Mesendoderm (in vitro differentiated cells): ENCODE results near the gene ZSCAN30.

Source experiments
- DNase-seq: peaks from one replicate; pipeline ENCODE4 v3.0.0; 2013
- H2AK5ac ChIP-seq: 2 replicates; pipeline ENCODE4 v1.6.1; 2013; ENCODE audit warnings: low read length, inconsistent platforms
- H2BK120ac ChIP-seq: 2 replicates; pipeline ENCODE4 v1.6.1; 2013; ENCODE audit warnings: low read depth, mild to moderate bottlenecking, low read length, moderate library complexity, mixed read lengths
- H2BK15ac ChIP-seq: replicated peaks from 2 replicates; pipeline ENCODE4 v1.6.1; 2013; ENCODE audit warnings: low read depth, mild to moderate bottlenecking, moderate library complexity
- H2BK5ac ChIP-seq: 2 replicates; pipeline ENCODE4 v1.6.1; 2013; ENCODE audit warnings: low read length, inconsistent platforms
- H3K18ac ChIP-seq: 2 replicates; pipeline ENCODE4 v1.6.1; 2013; ENCODE audit warnings: mild to moderate bottlenecking, low read length, mixed read lengths
- H3K23ac ChIP-seq: one replicate; pipeline ENCODE4 v1.6.1; 2013; ENCODE audit warnings: low read length
- H3K27ac ChIP-seq: 2 replicates; pipeline ENCODE4 v1.5.1; 2013; ENCODE audit warnings: low read depth, mild to moderate bottlenecking, inconsistent platforms, low read length, moderate library complexity
- H3K27me3 ChIP-seq: 2 replicates; pipeline ENCODE4 v1.6.1; 2013; ENCODE audit warnings: low read length, control low read depth, mild to moderate bottlenecking, inconsistent platforms; ENCODE audit not compliant: insufficient read depth, poor library complexity
- H3K36me3 ChIP-seq: 2 replicates; pipeline ENCODE4 v1.6.1; 2013; ENCODE audit warnings: low read length, inconsistent platforms; ENCODE audit not compliant: control insufficient read depth, insufficient read depth
- H3K4ac ChIP-seq: one replicate; pipeline ENCODE4 v1.6.1; 2013; ENCODE audit warnings: low read depth, mild to moderate bottlenecking, low read length, moderate library complexity
- H3K4me1 ChIP-seq: 2 replicates; pipeline ENCODE4 v1.6.1; 2013; ENCODE audit warnings: low read depth, low read length, inconsistent platforms; ENCODE audit not compliant: control insufficient read depth
- H3K4me2 ChIP-seq: 2 replicates; pipeline ENCODE4 v1.6.1; 2013; ENCODE audit warnings: low read length
- H3K4me3 ChIP-seq: 2 replicates; pipeline ENCODE4 v1.5.1; 2013; ENCODE audit warnings: mild to moderate bottlenecking, low read length
- H3K56ac ChIP-seq: one replicate; pipeline ENCODE4 v1.6.1; 2013; ENCODE audit warnings: low read length
- H3K79me1 ChIP-seq: 2 replicates; pipeline ENCODE4 v1.6.1; 2013; ENCODE audit warnings: low read length, inconsistent platforms
- H3K79me2 ChIP-seq: 2 replicates; pipeline ENCODE4 v1.6.1; 2013; ENCODE audit warnings: mild to moderate bottlenecking, low read length; ENCODE audit not compliant: control insufficient read depth, insufficient read depth
- H3K9ac ChIP-seq: 2 replicates; pipeline ENCODE4 v1.6.1; 2013; ENCODE audit warnings: low read length, inconsistent platforms
- H4K5ac ChIP-seq: one replicate; pipeline ENCODE4 v1.6.1; 2013; ENCODE audit warnings: low read length
- H4K8ac ChIP-seq: one replicate; pipeline ENCODE4 v1.6.1; 2013; ENCODE audit warnings: low read depth, mild to moderate bottlenecking, control low read depth, low read length, moderate library complexity
- WGBS: extraction: QIAGEN DNeasy Blood & Tissue Kit; methylation state at CpG from one replicate; pipeline ENCODE4 v1.1.7; 2013; ENCODE audit warnings: low lambda C conversion rate, missing lambda C conversion rate; ENCODE audit not compliant: insufficient coverage; ENCODE audit errors: extremely low coverage; 5-methylcytosine and 5-hydroxymethylcytosine counted together

Gene ZSCAN30

GRCh38 chr18:35311496-35311895 is 21.5 kb upstream of the ZSCAN30 start:
- H3K79me1 ChIP-seq = no peaks in the 10 kb centered on the region
- no peak overlapping the region for H3K4me2 ChIP-seq
- no peak overlapping the region for H4K5ac ChIP-seq
- no peaks in the 10 kb centered on the region for H3K79me2 ChIP-seq
- H3K27ac ChIP-seq = no peak overlapping the region
- no peak overlapping the region for H3K4me3 ChIP-seq
- no peak overlapping the region for H2AK5ac ChIP-seq
- H3K56ac ChIP-seq = no peak overlapping the region
- WGBS = no CpG with 5 or more reads among the region's 2 CpGs
- H3K27me3 ChIP-seq = no peaks in the 10 kb centered on the region
- H3K36me3 ChIP-seq = peaks cover 2% of the 10 kb centered on the region
- H2BK120ac ChIP-seq = no peak overlapping the region
- no peak overlapping the region for H3K18ac ChIP-seq
- H2BK15ac ChIP-seq = no peak overlapping the region
- no peak overlapping the region for H3K23ac ChIP-seq
- H3K4ac ChIP-seq = no peak overlapping the region
- H3K9ac ChIP-seq = no peak overlapping the region
- H4K8ac ChIP-seq = no peak overlapping the region
- H2BK5ac ChIP-seq = no peak overlapping the region
- DNase-seq = no peak
- H3K4me1 ChIP-seq = no peaks in the 10 kb centered on the region

- no peak overlapping the region for H3K4ac ChIP-seq
- H2BK5ac ChIP-seq = no peak overlapping the region
- WGBS = no CpG with 5 or more reads among the region's 5 CpGs
- H3K36me3 ChIP-seq = peaks cover 2% of the 10 kb centered on the region
- no peak overlapping the region for H3K27ac ChIP-seq
- H4K8ac ChIP-seq = no peak overlapping the region
- H2BK120ac ChIP-seq = no peak overlapping the region
- no peaks in the 10 kb centered on the region for H3K27me3 ChIP-seq
- H3K4me3 ChIP-seq = peak overlapping the region; percentile 4
- no peak overlapping the region for H3K23ac ChIP-seq
- H3K18ac ChIP-seq = no peak overlapping the region
- no peak for DNase-seq
- H3K79me2 ChIP-seq = no peaks in the 10 kb centered on the region
- no peak overlapping the region for H3K56ac ChIP-seq
- no peak overlapping the region for H3K9ac ChIP-seq
- no peak overlapping the region for H2BK15ac ChIP-seq
- no peak overlapping the region for H4K5ac ChIP-seq
- no peak overlapping the region for H3K4me2 ChIP-seq
- H3K4me1 ChIP-seq = no peaks in the 10 kb centered on the region
- H2AK5ac ChIP-seq = no peak overlapping the region
- peaks cover 7% of the 10 kb centered on the region for H3K79me1 ChIP-seq
Measured at GRCh38 chr18:35306588-35307250, 16.7 kb upstream of the ZSCAN30 start.

GRCh38 chr18:35303610-35304009 is 13.6 kb upstream of the ZSCAN30 start:
- Histone ChIP-seq H2BK15ac (no peak overlapping the region), H3K4ac (no peak overlapping the region), H3K4me3 (no peak overlapping the region), H3K27ac (no peak overlapping the region), H3K9ac (no peak overlapping the region), H3K79me2 (peaks cover 2% of the 10 kb centered on the region), H3K18ac (no peak overlapping the region), H3K36me3 (peaks cover 2% of the 10 kb centered on the region), H3K4me1 (no peaks in the 10 kb centered on the region), H2BK120ac (no peak overlapping the region), H3K23ac (no peak overlapping the region), H3K79me1 (peaks cover 8% of the 10 kb centered on the region), H3K56ac (no peak overlapping the region), H3K27me3 (no peaks in the 10 kb centered on the region), H4K8ac (no peak overlapping the region), H4K5ac (no peak overlapping the region), H2AK5ac (no peak overlapping the region), H2BK5ac (no peak overlapping the region), H3K4me2 (no peak overlapping the region)
- no peak for DNase-seq
- WGBS = no CpG with 5 or more reads among the region's 4 CpGs

GRCh38 chr18:35296060-35296459 is 6.0 kb upstream of the ZSCAN30 start:
- peaks cover 9% of the 10 kb centered on the region for H3K79me2 ChIP-seq

GRCh38 chr18:35291166-35291565 is 1.1 kb upstream of the ZSCAN30 start:
- Histone ChIP-seq H4K8ac (no peak overlapping the region), H2BK5ac (no peak overlapping the region), H3K18ac (no peak overlapping the region), H2AK5ac (no peak overlapping the region), H3K4ac (no peak overlapping the region), H3K4me1 (peaks cover 3% of the 10 kb centered on the region), H3K9ac (peak overlapping the region; percentile 76), H3K56ac (peak overlapping the region; percentile 94), H2BK15ac (no peak overlapping the region), H3K36me3 (no peaks in the 10 kb centered on the region), H3K79me2 (peaks cover 10% of the 10 kb centered on the region), H3K79me1 (peaks cover 14% of the 10 kb centered on the region), H3K27me3 (no peaks in the 10 kb centered on the region), H3K4me2 (peak overlapping the region; percentile 76), H4K5ac (no peak overlapping the region), H3K27ac (no peak overlapping the region), H3K23ac (no peak overlapping the region), H3K4me3 (no peak overlapping the region), H2BK120ac (no peak overlapping the region)
- DNase-seq = no peak
- WGBS = no CpG with 5 or more reads among the region's 2 CpGs

More at GRCh38 chr18:35296060-35296459, 6.0 kb upstream of the ZSCAN30 start:
- no peak overlapping the region for H3K4me3 ChIP-seq
- no peak overlapping the region for H3K9ac ChIP-seq
- no peak overlapping the region for H3K23ac ChIP-seq
- H3K18ac ChIP-seq = no peak overlapping the region
- peaks cover 15% of the 10 kb centered on the region for H3K79me1 ChIP-seq
- WGBS = no CpG with 5 or more reads among the region's 2 CpGs
- no peak overlapping the region for H2BK120ac ChIP-seq
- H3K56ac ChIP-seq = no peak overlapping the region
- no peak overlapping the region for H4K8ac ChIP-seq
- H4K5ac ChIP-seq = no peak overlapping the region
- H2AK5ac ChIP-seq = no peak overlapping the region
- no peak for DNase-seq
- H3K36me3 ChIP-seq = no peaks in the 10 kb centered on the region
- H3K27me3 ChIP-seq = no peaks in the 10 kb centered on the region
- H3K4me1 ChIP-seq = no peaks in the 10 kb centered on the region
- no peak overlapping the region for H2BK5ac ChIP-seq
- H2BK15ac ChIP-seq = no peak overlapping the region
- H3K4ac ChIP-seq = no peak overlapping the region
- H3K4me2 ChIP-seq = no peak overlapping the region
- no peak overlapping the region for H3K27ac ChIP-seq

- Histone ChIP-seq H4K5ac (peak overlapping the region; percentile 9), H3K79me1 (peaks cover 12% of the 10 kb centered on the region), H3K79me2 (peaks cover 10% of the 10 kb centered on the region), H3K27me3 (no peaks in the 10 kb centered on the region), H3K56ac (peak overlapping the region; percentile 82), H3K27ac (peak overlapping the region; percentile 79), H4K8ac (peak overlapping the region; percentile 57), H3K9ac (peak overlapping the region; percentile 72), H2BK120ac (no peak overlapping the region), H3K18ac (no peak overlapping the region), H3K4ac (peak overlapping the region; percentile 62), H3K36me3 (no peaks in the 10 kb centered on the region), H3K4me2 (peak overlapping the region; percentile 58), H2BK5ac (peak overlapping the region; percentile 4), H3K4me3 (peak overlapping the region; percentile 55), H3K4me1 (peaks cover 3% of the 10 kb centered on the region), H2BK15ac (no peak overlapping the region), H3K23ac (no peak overlapping the region), H2AK5ac (no peak overlapping the region)
- no peak for DNase-seq
- no CpG with 5 or more reads among the region's 8 CpGs for WGBS
Measured at GRCh38 chr18:35289727-35290093, 319 bp downstream of the ZSCAN30 start.
